SH-SY5Y (cell line): ENCODE measurements around the gene GAS2.

Experiments used
- GATA2 ChIP-seq: IDR thresholded peaks from 2 replicates; pipeline ENCODE4 v1.6.1; 2011; ENCODE audit warnings: mild to moderate bottlenecking, low read depth, low read length
- GATA3 ChIP-seq: IDR thresholded peaks from 2 replicates; pipeline ENCODE4 v1.6.1; 2011; ENCODE audit warnings: low read depth, mild to moderate bottlenecking, low read length, moderate library complexity

DNA sequence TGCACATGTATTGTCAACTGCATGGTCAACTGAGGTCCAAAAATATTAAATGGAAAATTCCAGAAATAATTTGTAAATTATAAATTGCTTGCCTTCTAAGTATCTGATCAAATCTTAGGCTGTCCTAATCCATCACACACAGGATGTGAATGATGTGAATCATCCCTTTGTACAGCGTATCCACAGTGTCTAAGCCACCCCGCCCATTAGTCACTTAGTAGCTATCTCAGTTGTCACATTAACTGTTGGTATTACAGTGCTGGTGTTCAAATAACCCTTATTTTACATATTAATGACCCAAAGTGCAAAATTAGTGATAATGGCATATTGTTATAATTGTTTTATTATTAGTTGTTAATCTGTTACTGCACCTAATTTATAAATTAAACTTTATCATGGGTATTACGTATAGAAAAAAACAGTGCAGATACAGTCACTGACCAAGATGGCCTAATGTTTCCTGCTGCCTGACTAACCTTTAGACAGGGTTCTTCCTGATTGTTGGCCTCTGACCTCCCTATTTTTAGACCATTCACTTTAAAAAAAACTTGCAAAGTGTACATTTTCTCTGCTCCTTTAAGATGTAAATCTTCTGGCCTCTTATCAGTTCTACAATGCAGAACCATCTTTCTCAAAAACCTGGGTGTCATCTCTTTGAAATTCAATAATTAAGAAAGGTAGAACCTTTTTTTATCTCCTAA is 166.1 kb downstream of the GAS2 start:
- TF ChIP-seq GATA2 (no peak), GATA3 (no peak)
